Measurements from ENCODE around the gene EXOC6B.

Gene EXOC6B

GRCh38 chr2:72263776-72264060, 562.1 kb downstream of the EXOC6B start:
- Mint-ChIP-seq H3K36me3 (ENCODE audit: low read depth) (no peaks in the 10 kb centered on the region), H3K27ac (no peak overlapping the region), H3K27me3 (ENCODE audit: low read depth) (no peaks in the 10 kb centered on the region), H3K9me3 (peaks cover 4% of the 10 kb centered on the region), H3K4me3 (no peak overlapping the region), H3K4me1 (ENCODE audit: low read depth) (no peaks in the 10 kb centered on the region)

- H3K36me3 Mint-ChIP-seq (ENCODE audit: low read depth), result no peaks in the 10 kb centered on the region
- no peaks in the 10 kb centered on the region for H3K27me3 Mint-ChIP-seq (ENCODE audit: low read depth)
- no peak overlapping the region for H3K27ac Mint-ChIP-seq
- no peaks in the 10 kb centered on the region for H3K4me1 Mint-ChIP-seq (ENCODE audit: low read depth)
- H3K4me3 Mint-ChIP-seq, result no peak overlapping the region
- H3K9me3 Mint-ChIP-seq, result peaks cover 4% of the 10 kb centered on the region
Measured at GRCh38 chr2:72263043-72263775, 562.6 kb downstream of the EXOC6B start.

DNA sequence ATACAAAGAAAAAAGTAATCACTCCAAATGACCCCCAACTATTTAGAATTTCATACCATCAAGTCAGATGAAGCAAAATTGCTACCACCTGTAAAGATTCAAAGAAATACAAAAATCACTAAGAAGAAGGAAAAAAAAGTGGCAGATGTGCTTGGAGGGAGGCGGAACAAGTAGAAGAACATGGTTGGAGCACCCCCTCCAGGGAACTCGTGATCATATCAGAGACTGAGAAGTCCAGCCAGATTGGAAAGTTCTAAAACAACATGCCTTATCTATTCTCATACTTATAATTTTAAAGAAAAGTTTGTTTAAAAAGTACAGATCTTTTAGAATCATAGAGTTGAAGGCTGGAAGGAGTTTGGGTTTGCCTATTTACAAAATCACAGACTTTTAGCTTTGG, 564.8 kb downstream of the EXOC6B start:
- Mint-ChIP-seq H3K4me3 (no peak overlapping the region), H3K27ac (no peak overlapping the region), H3K9me3 (peaks cover 4% of the 10 kb centered on the region), H3K27me3 (ENCODE audit: low read depth) (no peaks in the 10 kb centered on the region), H3K4me1 (ENCODE audit: low read depth) (no peaks in the 10 kb centered on the region), H3K36me3 (ENCODE audit: low read depth) (no peaks in the 10 kb centered on the region)

GRCh38 chr2:72255540-72255939, 570.3 kb downstream of the EXOC6B start:
- Mint-ChIP-seq H3K4me3 (no peak overlapping the region), H3K9me3 (no peaks in the 10 kb centered on the region), H3K4me1 (ENCODE audit: low read depth) (no peaks in the 10 kb centered on the region), H3K27ac (no peak overlapping the region), H3K27me3 (ENCODE audit: low read depth) (no peaks in the 10 kb centered on the region), H3K36me3 (ENCODE audit: low read depth) (no peaks in the 10 kb centered on the region)

- H3K4me1 Mint-ChIP-seq (ENCODE audit: low read depth), result no peaks in the 10 kb centered on the region
- no peaks in the 10 kb centered on the region for H3K36me3 Mint-ChIP-seq (ENCODE audit: low read depth)
- no peaks in the 10 kb centered on the region for H3K27me3 Mint-ChIP-seq (ENCODE audit: low read depth)
- no peak overlapping the region for H3K4me3 Mint-ChIP-seq
- H3K27ac Mint-ChIP-seq, result no peak overlapping the region
- H3K9me3 Mint-ChIP-seq, result no peaks in the 10 kb centered on the region
Measured at GRCh38 chr2:72254831-72255451, 570.9 kb downstream of the EXOC6B start.

DNA sequence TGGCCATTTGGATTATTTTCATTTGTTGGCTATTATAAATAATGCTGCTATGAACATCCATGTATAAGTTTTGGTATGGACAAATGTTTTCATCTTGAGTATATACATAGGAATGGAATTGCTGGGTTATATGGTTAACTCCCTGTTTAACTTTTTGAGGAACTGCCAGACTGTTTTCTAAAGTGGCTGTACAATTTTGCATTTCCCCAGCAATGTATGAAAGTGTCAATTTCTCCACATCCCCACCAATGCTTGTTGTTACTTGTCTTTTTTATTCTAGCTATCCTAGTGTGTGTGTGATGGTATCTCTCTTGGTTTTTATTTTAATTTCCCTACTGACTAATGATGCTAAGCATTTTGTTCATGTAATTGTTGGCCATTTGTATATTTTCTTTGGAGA, 587.5 kb downstream of the EXOC6B start:
- Mint-ChIP-seq H3K36me3 (ENCODE audit: low read depth) (no peaks in the 10 kb centered on the region), H3K27ac (no peak overlapping the region), H3K4me3 (no peak overlapping the region), H3K4me1 (ENCODE audit: low read depth) (peaks cover 5% of the 10 kb centered on the region), H3K27me3 (ENCODE audit: low read depth) (no peaks in the 10 kb centered on the region), H3K9me3 (peaks cover 8% of the 10 kb centered on the region)

DNA sequence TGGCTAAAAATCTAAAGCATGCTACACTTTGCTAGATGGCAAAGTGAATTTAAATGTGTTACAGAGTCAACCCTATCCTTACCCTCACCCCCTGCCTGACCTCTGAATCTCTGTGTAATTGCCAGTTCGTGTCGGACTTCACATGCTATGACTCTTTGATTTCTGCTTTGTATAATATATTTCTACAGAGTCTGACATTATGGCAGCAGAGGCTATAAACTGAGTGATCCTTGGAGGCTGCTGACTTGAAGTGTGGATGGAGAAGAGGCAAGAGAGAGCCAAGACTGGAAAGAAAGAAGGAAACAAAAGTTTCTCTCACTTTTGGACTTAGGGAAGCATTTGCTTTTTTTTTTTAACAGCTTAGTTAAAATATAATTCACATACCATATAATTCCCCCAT, 588.3 kb downstream of the EXOC6B start:
- no peak overlapping the region for H3K27ac Mint-ChIP-seq
- peaks cover 8% of the 10 kb centered on the region for H3K9me3 Mint-ChIP-seq
- H3K4me3 Mint-ChIP-seq, result no peak overlapping the region
- no peaks in the 10 kb centered on the region for H3K27me3 Mint-ChIP-seq (ENCODE audit: low read depth)
- H3K36me3 Mint-ChIP-seq (ENCODE audit: low read depth), result no peaks in the 10 kb centered on the region
- peaks cover 5% of the 10 kb centered on the region for H3K4me1 Mint-ChIP-seq (ENCODE audit: low read depth)

GRCh38 chr2:72236445-72237067, 589.3 kb downstream of the EXOC6B start:
- no peak overlapping the region for H3K4me3 Mint-ChIP-seq
- no peak overlapping the region for H3K27ac Mint-ChIP-seq
- H3K36me3 Mint-ChIP-seq (ENCODE audit: low read depth), result no peaks in the 10 kb centered on the region
- H3K4me1 Mint-ChIP-seq (ENCODE audit: low read depth), result peaks cover 4% of the 10 kb centered on the region
- no peaks in the 10 kb centered on the region for H3K27me3 Mint-ChIP-seq (ENCODE audit: low read depth)
- H3K9me3 Mint-ChIP-seq, result peaks cover 3% of the 10 kb centered on the region

GRCh38 chr2:72235497-72236415, 590.1 kb downstream of the EXOC6B start:
- H3K9me3 Mint-ChIP-seq, result no peaks in the 10 kb centered on the region
- no peak overlapping the region for H3K27ac Mint-ChIP-seq
- H3K4me3 Mint-ChIP-seq, result no peak overlapping the region
- no peaks in the 10 kb centered on the region for H3K27me3 Mint-ChIP-seq (ENCODE audit: low read depth)
- no peaks in the 10 kb centered on the region for H3K36me3 Mint-ChIP-seq (ENCODE audit: low read depth)
- no peaks in the 10 kb centered on the region for H3K4me1 Mint-ChIP-seq (ENCODE audit: low read depth)

DNA sequence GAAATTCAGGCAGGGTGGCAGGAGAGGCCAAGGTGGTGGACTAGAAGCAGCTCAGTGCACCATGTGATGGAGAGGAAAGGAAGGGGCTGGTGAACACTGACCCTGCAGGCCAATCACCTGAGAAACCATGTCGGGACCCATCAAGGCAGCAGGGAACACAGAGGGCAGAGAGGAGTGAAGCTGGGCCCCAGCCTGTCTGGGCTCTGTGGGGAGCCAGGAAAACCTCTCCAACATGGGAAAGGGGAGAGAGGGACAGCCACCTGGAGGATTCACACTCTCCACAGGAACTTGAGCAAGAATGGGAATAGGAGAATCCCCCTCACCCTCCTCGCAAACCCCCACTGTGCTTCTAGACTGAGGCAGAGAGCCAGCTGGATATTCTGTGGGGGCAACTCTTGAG, 592.6 kb downstream of the EXOC6B start:
- no peaks in the 10 kb centered on the region for H3K36me3 Mint-ChIP-seq (ENCODE audit: low read depth)
- H3K4me3 Mint-ChIP-seq, result no peak overlapping the region
- H3K9me3 Mint-ChIP-seq, result no peaks in the 10 kb centered on the region
- H3K4me1 Mint-ChIP-seq (ENCODE audit: low read depth), result no peaks in the 10 kb centered on the region
- no peaks in the 10 kb centered on the region for H3K27me3 Mint-ChIP-seq (ENCODE audit: low read depth)
- no peak overlapping the region for H3K27ac Mint-ChIP-seq

DNA sequence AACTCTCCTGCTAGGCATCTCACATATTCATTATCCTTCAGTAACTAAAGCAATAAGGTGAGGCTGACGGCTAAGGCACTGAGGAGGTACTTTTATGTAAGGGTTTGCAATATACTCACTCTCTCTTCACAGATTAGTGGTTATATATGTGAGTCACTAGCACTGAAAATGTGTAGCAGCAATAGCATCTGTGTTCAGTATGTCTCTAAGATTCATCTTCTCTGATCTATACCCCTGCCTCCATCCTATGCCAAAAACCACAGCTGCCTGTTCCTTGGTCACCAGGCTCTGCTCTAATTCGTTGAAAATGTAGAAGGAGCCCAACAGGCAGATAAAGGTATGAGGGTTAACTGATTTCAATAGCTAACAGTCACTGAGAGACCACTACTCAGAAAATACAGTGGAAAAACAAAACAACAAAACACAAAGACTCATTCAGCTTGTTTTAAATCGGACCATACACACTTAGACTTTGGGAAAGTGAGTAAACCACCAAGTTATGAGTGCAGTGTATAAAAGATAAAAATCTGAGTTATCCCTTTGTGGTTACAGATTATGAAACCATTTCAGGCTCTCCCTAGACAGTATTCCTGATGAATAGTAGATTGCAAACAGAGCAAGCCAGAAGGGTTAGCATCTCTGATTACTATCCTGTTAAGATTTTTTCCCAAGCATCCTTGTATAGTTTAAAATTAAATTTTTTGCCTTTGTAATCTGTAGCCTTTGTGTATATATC, 602.8 kb downstream of the EXOC6B start:
- Mint-ChIP-seq H3K9me3 (no peaks in the 10 kb centered on the region), H3K4me1 (ENCODE audit: low read depth) (no peaks in the 10 kb centered on the region), H3K36me3 (ENCODE audit: low read depth) (no peaks in the 10 kb centered on the region), H3K27ac (no peak overlapping the region), H3K27me3 (ENCODE audit: low read depth) (no peaks in the 10 kb centered on the region), H3K4me3 (no peak overlapping the region)

DNA sequence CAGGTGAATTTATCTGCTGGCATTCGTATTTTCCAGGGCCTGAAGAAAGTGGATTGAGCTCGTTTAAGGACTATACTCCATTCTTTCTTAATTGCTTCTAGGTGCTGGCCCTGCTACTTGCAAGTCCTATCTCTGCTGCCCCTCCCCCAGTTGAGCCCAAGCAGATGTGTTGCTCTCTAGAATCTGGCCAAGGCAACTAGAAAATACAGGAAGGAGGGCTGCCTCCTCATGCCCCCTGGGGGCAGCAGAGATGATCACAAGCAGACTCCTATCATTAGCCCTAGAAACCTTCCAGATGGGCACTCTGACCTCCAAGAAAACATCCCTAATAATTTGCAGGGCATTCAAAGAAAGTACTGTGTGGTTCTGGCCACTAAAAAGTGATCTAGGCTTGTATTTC, 605.7 kb downstream of the EXOC6B start:
- Mint-ChIP-seq H3K4me3 (no peak overlapping the region), H3K9me3 (no peaks in the 10 kb centered on the region), H3K27ac (no peak overlapping the region), H3K36me3 (ENCODE audit: low read depth) (no peaks in the 10 kb centered on the region), H3K4me1 (ENCODE audit: low read depth) (no peaks in the 10 kb centered on the region), H3K27me3 (ENCODE audit: low read depth) (no peaks in the 10 kb centered on the region)

- Mint-ChIP-seq H3K4me1 (ENCODE audit: low read depth) (no peaks in the 10 kb centered on the region), H3K27ac (no peak overlapping the region), H3K27me3 (ENCODE audit: low read depth) (no peaks in the 10 kb centered on the region), H3K9me3 (no peaks in the 10 kb centered on the region), H3K36me3 (ENCODE audit: low read depth) (no peaks in the 10 kb centered on the region), H3K4me3 (no peak overlapping the region)
Measured at GRCh38 chr2:72214429-72215143, 611.2 kb downstream of the EXOC6B start.

- H3K4me3 Mint-ChIP-seq, result no peak overlapping the region
- H3K36me3 Mint-ChIP-seq (ENCODE audit: low read depth), result no peaks in the 10 kb centered on the region
- H3K27me3 Mint-ChIP-seq (ENCODE audit: low read depth), result no peaks in the 10 kb centered on the region
- no peaks in the 10 kb centered on the region for H3K4me1 Mint-ChIP-seq (ENCODE audit: low read depth)
- H3K27ac Mint-ChIP-seq, result no peak overlapping the region
- no peaks in the 10 kb centered on the region for H3K9me3 Mint-ChIP-seq
Measured at GRCh38 chr2:72212486-72212855, 613.4 kb downstream of the EXOC6B start.
